ENCODE results near the gene PPP2R2C.

Gene PPP2R2C

DNA sequence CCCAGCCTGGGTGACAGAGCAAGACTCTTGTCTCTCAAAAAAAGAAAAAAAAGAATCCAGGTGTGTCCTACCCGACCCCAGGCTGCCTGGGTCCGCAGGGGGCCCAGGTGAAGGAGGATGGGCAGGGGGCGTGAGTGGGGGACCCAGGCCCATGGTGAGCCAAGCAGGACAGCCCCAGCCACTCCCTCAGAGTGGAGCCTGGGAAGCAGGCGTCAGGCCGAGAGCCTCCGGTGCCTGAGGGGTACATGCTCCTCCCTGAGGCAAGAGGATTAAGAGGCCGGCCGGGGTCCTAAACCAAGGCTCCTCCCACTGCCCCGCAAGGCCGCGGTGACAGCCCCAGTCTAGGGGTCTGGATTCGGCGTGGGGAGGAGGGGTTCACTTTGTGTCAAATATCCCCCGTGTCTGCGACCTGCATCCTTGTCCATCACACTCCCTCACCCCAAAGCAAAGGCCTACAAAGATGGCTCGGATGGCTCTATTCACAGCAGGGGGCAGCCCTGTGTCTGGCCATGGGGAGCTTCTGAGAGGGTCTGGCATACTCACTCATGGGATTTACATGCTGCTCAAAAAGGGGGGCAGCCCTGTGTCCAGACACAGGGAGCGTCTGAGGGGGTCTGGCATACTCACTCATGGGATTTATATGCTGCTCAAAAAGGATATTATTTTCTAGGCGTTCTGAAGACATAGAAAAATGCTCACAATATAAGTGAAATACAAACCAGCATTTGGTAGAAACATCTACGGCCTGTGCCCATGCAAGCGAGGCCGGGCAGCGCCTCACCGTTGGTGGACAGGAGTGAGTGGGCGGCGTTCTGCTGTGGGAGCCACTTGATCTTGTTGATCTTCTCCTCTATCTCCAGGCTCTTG, 94.6 kb downstream of the PPP2R2C start:
- H3K27ac ChIP-seq (ENCODE audit: poor library complexity, severe bottlenecking) = no peak overlapping the region
- H3K27me3 ChIP-seq (ENCODE audit: insufficient read depth, poor library complexity, severe bottlenecking) = no peaks in the 10 kb centered on the region
- ATAC-seq (ENCODE audit: low read depth) (no peak), DNase-seq (ENCODE audit: low spot score) (no peak)
- no peaks in the 10 kb centered on the region for H3K36me3 ChIP-seq (ENCODE audit: low read depth)
- H3K9me3 ChIP-seq (ENCODE audit: severe bottlenecking) = no peaks in the 10 kb centered on the region
- TF ChIP-seq CTCF (IDR thresholded peaks at IDR 0.05; ENCODE audit: poor library complexity, severe bottlenecking) = no peak
- H3K4me3 ChIP-seq (ENCODE audit: severe bottlenecking) = no peak overlapping the region
- H3K4me1 ChIP-seq (ENCODE audit: insufficient read depth, poor library complexity, severe bottlenecking) = no peaks in the 10 kb centered on the region

GRCh38 chr4:6375620-6376295, 96.7 kb downstream of the PPP2R2C start:
- no peaks in the 10 kb centered on the region for H3K9me3 ChIP-seq (ENCODE audit: severe bottlenecking)
- no peak for TF ChIP-seq CTCF (IDR thresholded peaks at IDR 0.05; ENCODE audit: poor library complexity, severe bottlenecking)
- H3K4me1 ChIP-seq (ENCODE audit: insufficient read depth, poor library complexity, severe bottlenecking) = no peaks in the 10 kb centered on the region
- H3K27me3 ChIP-seq (ENCODE audit: insufficient read depth, poor library complexity, severe bottlenecking) = no peaks in the 10 kb centered on the region
- DNase-seq (ENCODE audit: low spot score) (no peak), ATAC-seq (ENCODE audit: low read depth) (no peak)
- H3K36me3 ChIP-seq (ENCODE audit: low read depth) = no peaks in the 10 kb centered on the region
- H3K4me3 ChIP-seq (ENCODE audit: severe bottlenecking) = no peak overlapping the region
- H3K27ac ChIP-seq (ENCODE audit: poor library complexity, severe bottlenecking) = no peak overlapping the region

DNA sequence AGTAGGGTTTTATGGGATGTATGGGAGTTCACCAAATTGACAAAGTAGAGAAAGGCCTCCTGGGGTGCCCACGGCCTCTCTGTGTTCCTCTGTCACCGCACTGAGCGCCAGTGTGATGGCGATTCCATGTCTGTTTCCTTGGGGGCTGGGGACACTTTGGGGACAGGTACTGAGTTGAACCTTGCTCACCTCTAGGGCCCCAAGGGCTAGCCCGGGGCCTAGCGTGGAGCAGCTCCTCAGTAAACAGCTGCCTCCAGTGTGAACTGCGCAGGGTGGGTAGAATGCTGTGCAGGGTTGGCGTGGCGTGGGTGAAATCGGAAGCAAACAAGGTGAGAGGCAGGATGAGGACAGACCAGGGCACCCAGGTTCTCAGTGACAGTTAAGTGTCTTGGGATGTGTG, 97.8 kb downstream of the PPP2R2C start:
- Histone ChIP-seq H3K27ac (ENCODE audit: poor library complexity, severe bottlenecking) (no peak overlapping the region), H3K27me3 (ENCODE audit: insufficient read depth, poor library complexity, severe bottlenecking) (no peaks in the 10 kb centered on the region), H3K4me3 (ENCODE audit: severe bottlenecking) (no peak overlapping the region), H3K9me3 (ENCODE audit: severe bottlenecking) (no peaks in the 10 kb centered on the region), H3K36me3 (ENCODE audit: low read depth) (no peaks in the 10 kb centered on the region), H3K4me1 (ENCODE audit: insufficient read depth, poor library complexity, severe bottlenecking) (no peaks in the 10 kb centered on the region)
- no peak for DNase-seq (ENCODE audit: low spot score)
- ATAC-seq (ENCODE audit: low read depth) = no peak
- TF ChIP-seq CTCF (IDR thresholded peaks at IDR 0.05; ENCODE audit: poor library complexity, severe bottlenecking) = no peak

- no peaks in the 10 kb centered on the region for H3K9me3 ChIP-seq (ENCODE audit: severe bottlenecking)
- no peak for DNase-seq (ENCODE audit: low spot score)
- no peak overlapping the region for H3K27ac ChIP-seq (ENCODE audit: poor library complexity, severe bottlenecking)
- no peaks in the 10 kb centered on the region for H3K4me1 ChIP-seq (ENCODE audit: insufficient read depth, poor library complexity, severe bottlenecking)
- H3K36me3 ChIP-seq (ENCODE audit: low read depth) = no peaks in the 10 kb centered on the region
- H3K27me3 ChIP-seq (ENCODE audit: insufficient read depth, poor library complexity, severe bottlenecking) = no peaks in the 10 kb centered on the region
- no peak for TF ChIP-seq CTCF (IDR thresholded peaks at IDR 0.05; ENCODE audit: poor library complexity, severe bottlenecking)
- no peak for ATAC-seq (ENCODE audit: low read depth)
- no peak overlapping the region for H3K4me3 ChIP-seq (ENCODE audit: severe bottlenecking)
Measured at GRCh38 chr4:6373541-6374410, 98.6 kb downstream of the PPP2R2C start.
